GM03348 (cell line): Measurements from ENCODE around the gene TRIM24.

Source experiments
- DNase-seq: peaks from one replicate; pipeline ENCODE4 v3.0.0; 2012; ENCODE audit warnings: low spot score

TRIM24 gene

GRCh38 chr7:138538518-138538917 is 78.5 kb downstream of the TRIM24 start:
- no peak for DNase-seq

- no peak for DNase-seq
Measured at GRCh38 chr7:138538997-138539644, 79.1 kb downstream of the TRIM24 start.

GRCh38 chr7:138542183-138542582 is 82.1 kb downstream of the TRIM24 start:
- no peak for DNase-seq

GRCh38 chr7:138543739-138544138 is 83.7 kb downstream of the TRIM24 start:
- no peak for DNase-seq

- DNase-seq: no peak
Measured at GRCh38 chr7:138545123-138545522, 85.1 kb downstream of the TRIM24 start.

- no peak for DNase-seq
Measured at GRCh38 chr7:138546064-138546619, 86.1 kb downstream of the TRIM24 start.

- no peak for DNase-seq
Measured at GRCh38 chr7:138546829-138547228, 86.8 kb downstream of the TRIM24 start.

GRCh38 chr7:138549082-138549481 is 89.0 kb downstream of the TRIM24 start:
- DNase-seq: no peak

- DNase-seq: no peak
Measured at GRCh38 chr7:138550337-138550736, 90.3 kb downstream of the TRIM24 start.

- DNase-seq: no peak
Measured at GRCh38 chr7:138551102-138551501, 91.0 kb downstream of the TRIM24 start.

GRCh38 chr7:138553805-138554204 is 93.7 kb downstream of the TRIM24 start:
- no peak for DNase-seq

- DNase-seq: no peak
Measured at GRCh38 chr7:138554674-138555073, 94.6 kb downstream of the TRIM24 start.

GRCh38 chr7:138555684-138556083 is 95.6 kb downstream of the TRIM24 start:
- DNase-seq: no peak

GRCh38 chr7:138556771-138557484 is 96.9 kb downstream of the TRIM24 start:
- DNase-seq: no peak

GRCh38 chr7:138559448-138559847 is 99.4 kb downstream of the TRIM24 start:
- DNase-seq: no peak

GRCh38 chr7:138563808-138564207 is 103.7 kb downstream of the TRIM24 start:
- no peak for DNase-seq

- no peak for DNase-seq
Measured at GRCh38 chr7:138564365-138564764, 104.3 kb downstream of the TRIM24 start.

GRCh38 chr7:138565071-138565450 is 105.0 kb downstream of the TRIM24 start:
- no peak for DNase-seq

GRCh38 chr7:138565451-138566114 is 105.5 kb downstream of the TRIM24 start:
- DNase-seq: no peak

GRCh38 chr7:138568655-138569054 is 108.6 kb downstream of the TRIM24 start:
- no peak for DNase-seq

- DNase-seq: no peak
Measured at GRCh38 chr7:138569418-138569817, 109.4 kb downstream of the TRIM24 start.

GRCh38 chr7:138570715-138571114 is 110.7 kb downstream of the TRIM24 start:
- DNase-seq: no peak

GRCh38 chr7:138573741-138574140 is 113.7 kb downstream of the TRIM24 start:
- no peak for DNase-seq
